GM04503 (cell line): Measurements from ENCODE around the gene ARL4C.

Experiments
- DNase-seq: peaks from one replicate; pipeline ENCODE4 v3.0.0-alpha.2; 2012; ENCODE audit warnings: low read depth

The ARL4C gene

GRCh38 chr2:234500394-234501006 is 3.6 kb upstream of the ARL4C start:
- no peak for DNase-seq

GRCh38 chr2:234497594-234498235 is 834 bp upstream of the ARL4C start:
- no peak for DNase-seq

DNA sequence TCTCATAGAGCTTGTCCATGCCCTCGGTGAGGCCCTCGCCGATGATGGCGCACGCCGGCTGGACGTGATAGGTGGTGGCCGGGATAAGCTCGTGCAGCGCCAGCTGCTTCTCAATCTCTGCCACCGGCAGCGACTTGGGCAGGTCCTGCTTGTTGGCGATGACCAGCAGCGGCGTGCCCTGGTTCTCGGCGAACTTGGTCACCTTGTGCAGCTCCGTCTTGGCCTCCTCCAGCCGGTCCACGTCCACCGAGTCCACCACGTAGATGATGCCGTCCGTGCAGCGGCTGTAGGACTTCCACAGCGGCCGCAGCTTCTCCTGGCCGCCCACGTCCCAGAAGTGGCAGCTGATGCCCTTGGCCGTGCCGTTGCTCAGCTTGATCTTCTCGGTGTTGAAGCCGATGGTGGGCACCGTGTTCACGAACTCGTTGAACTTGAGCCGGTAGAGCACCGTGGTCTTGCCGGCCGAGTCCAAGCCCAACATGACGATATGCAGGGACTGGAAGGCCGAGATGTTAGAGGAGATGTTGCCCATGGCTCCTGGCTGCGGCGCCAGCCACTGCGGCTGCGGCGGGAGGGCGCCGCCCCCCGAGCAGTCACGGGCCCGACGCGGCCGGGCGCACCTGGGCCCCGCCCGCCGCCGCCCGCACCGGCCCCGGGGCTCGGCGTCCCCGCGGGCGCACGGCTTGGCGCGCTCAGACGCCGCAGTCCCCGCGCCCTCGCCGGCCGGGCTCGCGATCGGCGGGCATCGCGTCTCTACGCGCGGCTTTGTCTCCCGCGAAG is 636 bp downstream of the ARL4C start:
- no peak for DNase-seq

DNA sequence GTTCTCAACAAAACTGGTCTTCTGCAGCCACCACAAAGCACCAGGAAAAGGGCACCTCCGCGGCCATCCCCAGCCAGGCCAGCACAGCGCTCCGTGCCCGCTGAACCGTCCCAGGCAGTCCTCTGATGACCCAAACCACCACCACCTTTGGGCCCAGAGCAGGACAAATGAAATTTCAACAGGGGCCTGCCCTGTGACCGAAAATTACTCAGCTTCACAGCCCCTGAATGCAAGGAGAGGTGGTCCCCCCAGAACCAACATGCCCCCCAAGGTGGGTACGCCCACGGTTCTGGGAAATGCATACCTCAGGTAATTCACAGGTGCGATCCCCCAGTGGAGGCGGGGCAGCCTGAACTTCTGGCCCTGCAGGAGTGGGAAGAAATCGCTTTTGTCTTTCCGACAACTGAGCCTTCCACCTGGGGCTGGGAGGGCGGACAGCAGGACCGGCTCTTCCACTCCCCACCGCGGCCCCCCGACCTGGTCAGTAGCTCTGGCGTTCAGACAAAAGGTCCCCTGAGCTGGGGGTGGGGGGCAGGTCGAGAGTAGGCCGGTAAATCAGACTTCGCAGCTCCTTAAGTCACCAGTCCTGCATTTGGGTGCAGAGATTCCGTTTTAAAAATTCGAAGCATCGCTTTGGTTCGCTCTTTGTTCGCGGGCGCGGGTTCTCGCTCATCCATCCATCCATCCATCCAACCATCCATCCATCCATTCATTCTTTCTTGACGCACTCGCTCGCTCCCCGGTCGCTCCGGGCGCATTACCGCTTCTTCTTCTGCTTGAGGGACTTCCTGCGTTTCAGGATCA is 1.4 kb downstream of the ARL4C start:
- DNase-seq = no peak

DNA sequence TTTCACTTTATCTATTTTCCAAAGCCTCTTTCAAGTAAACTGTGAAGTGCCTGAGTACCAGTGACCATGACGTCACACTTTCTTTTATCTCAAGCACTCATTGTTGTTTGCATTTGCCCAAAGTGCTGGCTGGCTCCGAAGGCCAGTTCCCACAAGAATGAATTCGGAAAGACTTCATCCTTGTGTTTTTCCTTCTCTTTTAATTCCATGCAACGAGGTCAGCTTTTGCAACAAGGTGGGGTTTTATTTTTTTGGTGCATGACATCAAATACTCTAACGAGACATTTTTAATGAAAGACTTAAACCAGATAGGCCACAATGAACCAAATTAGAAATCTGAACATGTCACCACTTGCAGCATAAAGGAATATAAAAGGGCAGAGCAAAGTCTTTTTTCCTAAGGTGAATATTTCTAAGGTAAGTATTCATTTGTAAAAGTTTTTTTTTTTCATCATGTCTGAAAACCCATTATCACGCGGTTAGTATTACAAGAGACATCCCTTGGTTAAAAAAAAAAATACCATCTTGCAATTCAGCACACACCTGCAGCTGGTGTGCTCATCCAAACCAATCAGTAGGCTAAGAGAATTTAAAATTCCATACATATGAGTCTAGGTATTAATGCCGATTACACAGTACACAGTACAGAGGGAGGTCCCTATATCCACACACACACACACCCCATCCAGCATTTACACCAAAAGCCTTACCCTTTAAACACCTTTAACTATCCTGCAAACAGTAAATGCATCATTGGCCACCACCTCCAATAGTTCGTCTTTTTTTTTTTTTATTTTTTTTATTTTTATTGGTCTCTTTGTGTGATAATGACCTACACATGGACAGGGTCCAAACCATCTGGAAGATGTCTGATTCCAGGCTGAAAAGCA is 2.3 kb downstream of the ARL4C start:
- no peak for DNase-seq

- DNase-seq = no peak
Observed at GRCh38 chr2:234493796-234494195, 3.1 kb downstream of the ARL4C start.

GRCh38 chr2:234492717-234493485 is 4.0 kb downstream of the ARL4C start:
- DNase-seq = no peak

DNA sequence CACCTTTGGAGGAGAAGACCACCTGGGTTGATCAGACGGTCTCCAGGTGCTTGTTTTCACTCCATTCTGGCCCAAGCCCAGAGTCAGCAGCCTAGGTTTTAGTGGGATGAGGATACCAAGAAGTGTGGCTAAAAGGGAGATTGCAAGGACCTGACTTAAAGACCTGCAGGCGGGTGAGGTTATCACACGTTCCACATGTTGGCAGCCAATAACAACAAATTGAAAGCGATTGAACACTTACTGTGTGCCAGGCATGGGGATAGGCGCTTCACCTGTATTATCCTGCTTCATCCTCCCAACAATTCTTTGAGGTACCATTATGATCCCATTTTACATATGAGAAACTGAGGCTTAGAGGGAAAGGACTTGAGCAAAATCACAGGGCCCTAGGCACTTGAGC is 5.0 kb downstream of the ARL4C start:
- DNase-seq = no peak

DNA sequence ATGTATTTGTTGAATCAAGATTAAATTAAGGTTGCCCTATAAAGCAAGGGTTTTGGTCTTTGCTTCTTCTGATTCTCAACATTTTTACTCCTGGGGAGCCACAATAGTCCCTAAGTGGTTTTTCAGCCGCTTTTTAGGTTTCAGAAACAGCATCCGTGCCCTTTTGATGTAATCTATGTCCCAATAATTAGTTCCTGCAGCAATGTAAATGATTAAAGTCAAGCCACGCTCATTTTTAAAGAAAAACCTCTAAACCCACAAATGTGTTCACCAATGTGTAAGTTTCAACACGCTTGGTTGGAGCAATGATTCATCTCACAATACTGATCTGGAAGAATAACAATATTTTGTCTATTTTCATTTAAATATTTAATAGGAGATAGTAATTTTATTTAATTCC is 5.6 kb downstream of the ARL4C start:
- DNase-seq = no peak

GRCh38 chr2:234490271-234491091 is 6.4 kb downstream of the ARL4C start:
- DNase-seq = no peak

DNA sequence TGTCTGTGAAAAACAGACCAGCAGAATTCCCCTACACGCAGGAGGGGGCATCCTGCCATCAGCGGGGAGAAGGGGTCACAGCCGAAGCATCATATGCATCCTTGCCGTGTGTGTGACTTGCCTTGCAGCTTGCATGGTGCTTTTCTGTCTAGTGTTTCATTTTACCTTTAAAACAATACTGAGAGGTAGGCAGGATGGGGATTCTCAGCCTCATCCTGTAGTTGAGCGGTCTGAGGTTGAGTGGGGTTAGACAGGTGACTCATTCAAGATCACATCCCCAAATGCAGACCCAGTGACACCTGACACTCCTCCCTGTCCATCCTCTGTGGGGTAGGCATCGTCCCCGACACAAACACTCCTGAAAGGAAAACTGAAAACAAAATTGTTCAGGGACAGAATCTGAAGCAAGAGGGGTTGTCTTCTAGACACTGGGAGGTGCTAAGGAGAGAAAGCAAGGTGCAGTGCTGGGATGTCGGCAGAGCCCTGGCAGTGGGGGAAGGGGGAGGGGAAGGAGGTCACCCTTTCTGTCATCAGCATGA is 7.9 kb downstream of the ARL4C start:
- no peak for DNase-seq

DNA sequence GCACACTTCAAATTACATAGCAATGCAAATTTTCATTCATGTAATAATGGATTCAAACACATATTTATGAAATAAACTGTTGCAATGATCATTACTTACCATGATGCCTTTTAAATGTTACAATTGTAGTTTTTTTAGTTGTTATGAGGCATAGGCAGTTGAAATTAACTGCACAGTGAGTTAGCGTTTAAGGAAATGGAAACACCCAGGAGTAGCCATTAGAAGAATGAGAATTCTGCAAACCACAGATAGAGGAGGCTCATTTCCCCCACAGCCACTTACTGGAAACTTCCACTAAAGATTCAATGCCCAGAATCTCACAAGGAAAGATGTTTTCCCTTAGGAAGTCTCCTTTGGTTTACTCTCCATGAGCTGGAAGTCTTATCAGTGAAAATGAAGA is 8.4 kb downstream of the ARL4C start:
- no peak for DNase-seq

DNA sequence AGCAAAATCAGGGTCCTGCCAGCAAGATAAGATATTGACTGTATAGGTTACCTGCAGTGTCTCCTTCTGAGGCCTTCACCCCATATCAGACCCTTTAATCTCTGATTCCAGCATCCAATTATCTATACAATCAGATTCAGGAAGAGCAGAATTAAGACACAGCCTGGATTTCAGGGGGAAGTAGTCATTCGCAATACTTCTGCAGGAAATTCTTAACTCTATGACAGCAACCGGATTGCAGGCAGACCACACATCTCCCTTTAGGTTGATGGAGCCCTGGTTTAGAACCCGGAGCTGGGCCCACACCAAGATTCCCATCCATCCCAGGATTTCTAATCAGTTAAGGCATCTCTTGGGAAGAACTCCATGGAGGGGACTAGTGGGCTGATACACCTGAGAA is 9.5 kb downstream of the ARL4C start:
- no peak for DNase-seq

- DNase-seq = no peak
Observed at GRCh38 chr2:234483568-234484251, 13.2 kb downstream of the ARL4C start.

GRCh38 chr2:234481301-234481700 is 15.6 kb downstream of the ARL4C start:
- DNase-seq = no peak

DNA sequence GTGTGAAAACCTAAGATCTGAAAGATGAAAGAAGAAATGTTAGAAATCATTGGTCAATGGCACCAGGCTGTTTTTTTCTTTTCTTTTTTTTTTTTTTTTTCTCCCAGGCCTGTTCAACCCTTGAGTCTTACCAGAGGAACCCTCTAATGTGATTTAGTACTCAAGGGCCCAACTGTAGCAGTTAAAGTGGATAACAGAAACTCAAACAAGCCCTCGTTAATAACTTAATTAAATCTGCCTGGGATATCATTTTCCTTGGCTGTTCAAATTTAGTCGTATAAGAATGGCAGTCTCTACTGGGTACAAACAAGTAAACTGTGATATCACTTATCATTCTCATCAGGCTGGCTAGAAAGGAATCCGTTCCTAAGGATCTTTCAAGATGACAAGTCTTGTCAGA is 16.5 kb downstream of the ARL4C start:
- no peak for DNase-seq

- DNase-seq = no peak
Observed at GRCh38 chr2:234479465-234479864, 17.4 kb downstream of the ARL4C start.

DNA sequence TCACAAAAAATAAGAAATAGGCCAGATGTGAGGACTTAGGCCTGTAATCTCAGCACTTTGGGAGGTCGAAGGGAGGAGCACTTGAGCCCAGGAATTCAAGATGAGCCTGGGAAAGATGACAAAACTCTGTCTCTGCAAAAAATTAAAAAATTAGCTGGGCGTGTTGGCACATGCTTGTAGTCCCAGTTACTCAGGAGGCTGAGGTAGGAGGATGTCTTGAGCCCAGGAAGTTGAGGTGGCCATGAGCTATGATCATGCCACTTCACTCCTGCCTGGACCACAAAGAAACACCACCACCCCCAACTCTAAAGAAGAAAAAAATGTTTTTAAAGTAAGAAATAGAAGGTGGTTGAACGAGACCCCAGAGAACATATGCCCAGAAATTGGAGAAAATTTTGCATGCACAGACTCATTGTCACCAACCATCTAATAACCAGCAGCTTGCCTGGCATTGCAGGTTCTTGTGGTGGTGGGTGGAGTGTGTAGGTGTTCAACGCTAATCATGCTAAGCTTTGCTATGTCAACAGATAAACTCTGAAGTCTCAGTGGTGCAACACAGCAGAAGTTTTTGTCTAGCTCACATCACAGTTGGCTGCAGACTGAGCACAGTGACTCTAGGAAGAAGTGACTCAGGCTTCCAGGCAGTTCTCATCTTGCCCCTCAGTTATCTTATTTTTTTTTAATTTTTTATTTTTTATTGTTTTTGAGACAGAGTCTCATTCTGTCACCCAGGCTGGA is 18.6 kb downstream of the ARL4C start:
- no peak for DNase-seq
